Measurements from ENCODE around the gene CNTN6.

Gene CNTN6

DNA sequence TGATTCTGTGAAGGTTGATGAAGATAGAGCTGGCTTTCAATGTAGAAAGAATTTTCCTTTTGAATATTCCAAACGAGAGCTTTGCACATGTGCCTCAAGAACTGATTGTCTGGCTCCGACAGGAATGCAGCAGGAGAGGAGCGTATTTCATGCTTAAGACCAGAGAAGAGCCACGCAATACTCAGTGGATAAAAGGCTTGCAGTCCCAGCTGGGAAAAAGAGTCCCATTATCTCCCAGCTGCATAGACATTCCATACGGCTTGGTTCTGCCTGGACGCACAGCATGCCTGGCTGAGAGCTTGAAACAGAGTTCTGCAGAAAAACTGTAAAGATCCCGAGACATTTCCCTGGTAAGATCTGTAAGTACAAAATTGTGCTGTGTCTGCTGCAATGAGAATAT, at the start of gene CNTN6:
TSS of gene CNTN6 (plus strand) at position 254 of the 400 bp plus-strand sequence. CDS start 54,985 bp downstream, outside the sequence.
- no peak for DNase-seq (ENCODE audit: low read depth)

- DNase-seq (ENCODE audit: low read depth): no peak
Measured at GRCh38 chr3:1048558-1048957, 44.3 kb upstream of the CNTN6 start.

GRCh38 chr3:1055870-1056269, 37.0 kb upstream of the CNTN6 start:
- DNase-seq (ENCODE audit: low read depth): no peak

DNA sequence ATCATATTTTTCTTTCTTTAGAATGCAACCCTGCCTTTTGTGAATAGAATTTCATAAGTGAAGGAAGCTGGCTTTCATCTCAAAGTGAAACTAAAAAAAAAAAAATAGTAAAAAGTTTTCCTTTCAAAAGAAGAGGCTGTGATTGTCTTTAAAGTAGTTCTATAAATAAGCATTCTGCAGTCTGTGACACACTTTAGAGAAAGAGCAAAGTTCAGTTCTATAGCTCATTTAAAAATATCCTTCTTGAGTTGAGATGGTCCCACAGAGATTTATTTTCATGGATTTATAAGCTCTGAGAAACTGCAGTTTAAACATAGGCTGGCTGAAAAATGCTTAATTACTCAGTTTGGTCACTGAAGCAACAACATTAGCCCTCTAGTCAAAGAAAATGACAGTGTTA, 36.1 kb upstream of the CNTN6 start:
- no peak for DNase-seq (ENCODE audit: low read depth)

GRCh38 chr3:1057436-1057835, 35.4 kb upstream of the CNTN6 start:
- no peak for DNase-seq (ENCODE audit: low read depth)

DNA sequence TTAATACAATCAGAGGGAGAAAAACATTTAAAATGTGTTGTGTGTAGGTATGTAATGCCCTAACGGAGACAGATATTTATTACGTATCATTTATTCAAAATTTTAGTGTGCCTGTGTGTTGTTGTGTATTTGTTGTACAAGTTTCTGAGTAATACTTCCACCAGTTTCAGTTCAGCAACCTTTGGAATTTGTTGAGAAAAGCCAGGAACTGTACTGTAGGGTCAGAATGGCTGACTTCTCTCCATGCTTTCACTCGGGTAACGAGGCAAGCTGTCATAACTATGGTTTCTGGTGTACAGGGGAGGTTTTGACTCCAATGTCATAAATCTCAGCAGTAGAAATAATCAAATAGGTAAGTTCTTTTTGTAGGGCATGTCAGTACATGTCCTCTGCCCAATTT, 23.8 kb upstream of the CNTN6 start:
- no peak for DNase-seq (ENCODE audit: low read depth)

DNA sequence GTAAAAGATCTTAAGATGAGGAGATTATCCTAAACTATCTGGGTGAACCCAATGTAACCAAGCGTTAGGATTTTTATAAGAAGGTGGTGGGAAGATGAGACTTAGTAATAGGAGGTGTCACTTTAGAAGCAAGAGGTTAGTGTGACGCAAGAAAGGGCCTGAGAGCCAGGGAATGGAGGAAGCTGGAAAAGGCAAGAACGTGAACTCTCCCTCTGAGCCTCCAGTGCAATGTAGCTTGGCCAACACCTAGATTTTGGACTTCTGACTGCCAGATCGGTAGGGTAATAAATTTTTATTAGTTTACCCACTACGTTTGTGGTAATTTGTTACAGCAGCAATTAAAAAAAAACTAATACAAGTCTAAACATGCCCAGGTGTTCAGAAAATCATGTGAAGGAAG, 20.8 kb upstream of the CNTN6 start:
- no peak for DNase-seq (ENCODE audit: low read depth)

DNA sequence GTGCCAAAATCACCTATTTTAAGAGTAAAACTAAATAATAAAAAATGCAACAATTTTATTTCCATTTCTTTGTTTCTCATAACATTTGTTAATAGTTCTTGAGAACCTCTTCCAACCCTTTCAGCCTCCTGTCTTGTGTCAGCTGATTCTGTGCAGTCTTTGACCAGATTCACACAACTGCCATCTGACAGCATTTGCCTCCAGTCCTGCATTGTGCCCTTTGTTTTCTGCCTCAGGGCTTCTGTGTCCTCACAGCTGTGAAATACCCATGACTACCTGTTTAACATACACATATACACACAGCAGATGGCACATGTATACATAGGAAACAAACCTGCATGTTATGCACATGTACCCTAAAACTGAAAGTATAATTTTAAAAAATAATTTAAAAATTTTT, 13.2 kb upstream of the CNTN6 start:
- no peak for DNase-seq (ENCODE audit: low read depth)

GRCh38 chr3:1082108-1082507, 10.7 kb upstream of the CNTN6 start:
- DNase-seq (ENCODE audit: low read depth): no peak

GRCh38 chr3:1087066-1087560, 5.7 kb upstream of the CNTN6 start:
- DNase-seq (ENCODE audit: low read depth): peak; percentile 54

- no peak for DNase-seq (ENCODE audit: low read depth)
Measured at GRCh38 chr3:1088503-1088902, 4.3 kb upstream of the CNTN6 start.

DNA sequence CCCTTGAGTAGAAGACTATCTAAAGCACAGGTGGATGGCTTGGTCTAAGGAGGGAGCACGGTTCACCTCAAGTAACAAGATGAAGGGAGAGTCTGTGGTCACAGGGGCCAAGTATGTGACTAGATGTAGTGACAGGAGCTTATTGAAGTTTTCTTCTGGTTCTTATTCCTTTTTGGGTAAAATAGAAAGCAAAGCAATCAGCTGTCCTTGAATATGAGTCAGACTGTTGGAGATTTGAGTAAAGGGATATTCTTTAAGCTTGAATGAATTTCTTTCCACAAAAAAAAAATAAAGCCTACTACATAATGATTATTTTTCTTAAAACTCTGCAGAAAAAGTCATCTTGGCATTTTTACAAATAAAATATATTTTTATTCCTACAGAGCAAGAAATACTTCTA, 1.5 kb upstream of the CNTN6 start:
- DNase-seq (ENCODE audit: low read depth): no peak

DNA sequence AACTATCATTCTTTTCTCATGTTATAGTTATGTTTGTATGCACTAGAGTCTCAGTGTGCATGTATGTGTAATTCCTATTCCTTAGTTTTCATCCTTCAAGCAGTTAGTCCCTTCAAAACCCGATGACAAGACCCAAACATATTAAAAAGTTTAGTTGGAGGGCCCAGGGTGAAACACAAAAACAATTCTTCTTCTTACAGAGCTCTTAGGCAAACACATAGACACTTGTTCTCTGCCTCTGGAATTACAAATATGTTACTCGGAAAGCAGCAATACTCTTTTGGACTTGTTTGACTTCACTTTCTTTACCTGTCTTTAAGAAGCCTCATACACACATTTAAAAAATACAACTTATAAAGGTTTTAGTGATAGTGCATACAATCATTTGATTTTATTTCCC, 763 bp upstream of the CNTN6 start:
- DNase-seq (ENCODE audit: low read depth): no peak

GRCh38 chr3:1093217-1093616, 393 bp downstream of the CNTN6 start:
- no peak for DNase-seq (ENCODE audit: low read depth)

- DNase-seq (ENCODE audit: low read depth): no peak
Measured at GRCh38 chr3:1103525-1103924, 10.7 kb downstream of the CNTN6 start.

- no peak for DNase-seq (ENCODE audit: low read depth)
Measured at GRCh38 chr3:1117843-1118473, 25.1 kb downstream of the CNTN6 start.

DNA sequence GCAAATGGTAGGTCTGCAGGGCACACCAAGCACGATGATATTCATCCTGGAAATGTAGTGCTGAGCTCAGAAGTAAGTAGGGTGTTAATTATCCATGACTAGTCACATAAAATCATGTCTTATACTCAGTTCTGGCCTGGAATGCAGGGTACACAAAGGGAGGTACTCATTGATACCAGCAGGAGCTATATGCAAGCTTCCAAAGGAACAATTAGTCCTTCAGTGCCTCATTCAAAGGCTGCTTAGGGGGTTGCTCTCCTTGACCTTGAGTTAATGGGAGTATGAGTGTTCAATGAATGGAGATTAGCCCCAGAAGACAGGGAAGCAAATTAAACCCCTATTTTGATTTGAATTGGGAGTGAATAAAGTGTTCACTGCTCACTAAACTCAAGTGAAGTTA, 38.3 kb downstream of the CNTN6 start:
- DNase-seq (ENCODE audit: low read depth): no peak

- DNase-seq (ENCODE audit: low read depth): no peak
Measured at GRCh38 chr3:1135194-1135593, 42.4 kb downstream of the CNTN6 start.

GRCh38 chr3:1138036-1138435, 45.2 kb downstream of the CNTN6 start:
- no peak for DNase-seq (ENCODE audit: low read depth)

- DNase-seq (ENCODE audit: low read depth): no peak
Measured at GRCh38 chr3:1139071-1139470, 46.2 kb downstream of the CNTN6 start.

GRCh38 chr3:1147326-1147725, 54.5 kb downstream of the CNTN6 start:
- no peak for DNase-seq (ENCODE audit: low read depth)

DNA sequence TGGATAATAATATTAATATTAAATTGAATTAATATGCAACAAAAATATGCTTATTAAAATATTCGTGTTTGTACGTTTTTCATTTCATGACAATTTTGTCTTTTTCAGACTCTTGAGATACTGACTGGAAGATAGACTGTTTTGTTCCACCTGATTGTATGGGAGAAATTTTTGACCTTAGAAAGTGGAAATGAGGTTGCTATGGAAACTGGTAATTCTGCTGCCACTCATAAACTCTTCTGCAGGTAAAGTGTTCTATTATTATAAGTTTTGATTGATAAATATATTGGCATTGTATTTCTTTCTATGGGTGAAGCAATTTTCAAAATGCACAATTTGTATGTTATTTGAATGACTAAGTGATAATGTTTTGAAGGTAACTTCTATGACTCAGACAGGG, 55.0 kb downstream of the CNTN6 start:
- no peak for DNase-seq (ENCODE audit: low read depth)

- no peak for DNase-seq (ENCODE audit: low read depth)
Measured at GRCh38 chr3:1164101-1164500, 71.3 kb downstream of the CNTN6 start.

GRCh38 chr3:1171320-1171719, 78.5 kb downstream of the CNTN6 start:
- DNase-seq (ENCODE audit: low read depth): no peak

- no peak for DNase-seq (ENCODE audit: low read depth)
Measured at GRCh38 chr3:1172644-1173043, 79.8 kb downstream of the CNTN6 start.
